Activated T-cell treated with anti-CD3 and anti-CD28 coated beads, Interleukin-2, amount 50 U/mL, for 48 hours (primary cell): Measurements from ENCODE around the gene ZBED4.

Source experiments
- DNase-seq, 2 experiments: peaks; one replicate each; pipeline ENCODE4 v3.0.0-alpha.2; 2020

The ZBED4 gene

GRCh38 chr22:49883294-49883640, 29.6 kb downstream of the ZBED4 start:
- no peak for DNase-seq

- DNase-seq, result no peak
Observed at GRCh38 chr22:49884075-49884474, 30.4 kb downstream of the ZBED4 start.

GRCh38 chr22:49884503-49885260, 31.0 kb downstream of the ZBED4 start:
- no peak for DNase-seq

GRCh38 chr22:49885281-49885680, 31.6 kb downstream of the ZBED4 start:
- DNase-seq, result no peak

- DNase-seq, result no peak
Observed at GRCh38 chr22:49885881-49886280, 32.2 kb downstream of the ZBED4 start.

GRCh38 chr22:49886346-49887063, 32.9 kb downstream of the ZBED4 start:
- DNase-seq, result no peak

- DNase-seq, result no peak
Observed at GRCh38 chr22:49887064-49887451, 33.4 kb downstream of the ZBED4 start.

- DNase-seq, result no peak
Observed at GRCh38 chr22:49887702-49888101, 34.1 kb downstream of the ZBED4 start.

GRCh38 chr22:49889071-49889470, 35.4 kb downstream of the ZBED4 start:
- no peak for DNase-seq

- no peak for DNase-seq
Observed at GRCh38 chr22:49892226-49892899, 38.7 kb downstream of the ZBED4 start.

- no peak for DNase-seq
Observed at GRCh38 chr22:49893025-49893424, 39.4 kb downstream of the ZBED4 start.

GRCh38 chr22:49894322-49895054, 40.8 kb downstream of the ZBED4 start:
- DNase-seq, result no peak

- no peak for DNase-seq
Observed at GRCh38 chr22:49896201-49896600, 42.6 kb downstream of the ZBED4 start.

- DNase-seq, result no peak
Observed at GRCh38 chr22:49897015-49897684, 43.5 kb downstream of the ZBED4 start.

GRCh38 chr22:49899530-49899929, 45.9 kb downstream of the ZBED4 start:
- DNase-seq, result no peak

GRCh38 chr22:49900441-49901230, 47.0 kb downstream of the ZBED4 start:
- DNase-seq, result no peak

GRCh38 chr22:49901457-49901856, 47.8 kb downstream of the ZBED4 start:
- DNase-seq, result no peak

- DNase-seq, result no peak
Observed at GRCh38 chr22:49903322-49904039, 49.8 kb downstream of the ZBED4 start.

- no peak for DNase-seq
Observed at GRCh38 chr22:49904040-49904369, 50.4 kb downstream of the ZBED4 start.

GRCh38 chr22:49905465-49905864, 51.8 kb downstream of the ZBED4 start:
- no peak for DNase-seq

- DNase-seq, result no peak
Observed at GRCh38 chr22:49906071-49906798, 52.6 kb downstream of the ZBED4 start.
